Mesenchymal stem cell (in vitro differentiated cells and primary cell): ENCODE results near the gene TMEM203.

Experiments used
- DNase-seq: peaks from one replicate; pipeline ENCODE4 v3.0.0-alpha.2; 2013
- H2AFZ ChIP-seq: one replicate; pipeline ENCODE4 v1.6.1; 2013; ENCODE audit warnings: low read depth, mild to moderate bottlenecking, control low read depth, inconsistent platforms, low read length, moderate library complexity
- H2AK5ac ChIP-seq: 2 replicates; pipeline ENCODE4 v1.6.1; 2013; ENCODE audit warnings: low read length, moderate library complexity, mild to moderate bottlenecking, inconsistent platforms; ENCODE audit not compliant: severe bottlenecking
- H2BK120ac ChIP-seq: one replicate; pipeline ENCODE4 v1.6.1; 2013; ENCODE audit warnings: low read depth, mild to moderate bottlenecking, inconsistent platforms, low read length, moderate library complexity
- H2BK12ac ChIP-seq, 2 experiments: one replicate each; pipeline ENCODE4 v1.6.1; 2013; ENCODE audit warnings: inconsistent platforms in 2 of 2, low read length in 2 of 2, mild to moderate bottlenecking in 2 of 2, moderate library complexity in 2 of 2, control low read depth in 1 of 2
- H2BK15ac ChIP-seq: one replicate; pipeline ENCODE4 v1.6.1; 2013; ENCODE audit warnings: mild to moderate bottlenecking, low read depth, inconsistent platforms; ENCODE audit not compliant: poor library complexity, severe bottlenecking
- H2BK5ac ChIP-seq: 2 replicates; pipeline ENCODE4 v1.6.1; 2013; ENCODE audit warnings: low read depth, mild to moderate bottlenecking, low read length, control low read depth, inconsistent platforms; ENCODE audit not compliant: poor library complexity, severe bottlenecking
- H3K14ac ChIP-seq, 2 experiments: one replicate each; pipeline ENCODE4 v1.6.1; 2013; ENCODE audit warnings: inconsistent platforms in 2 of 2, low read length in 2 of 2, control low read depth in 1 of 2, mild to moderate bottlenecking in 1 of 2, moderate library complexity in 1 of 2
- H3K18ac ChIP-seq, 2 experiments: one replicate each; pipeline ENCODE4 v1.6.1; 2013; ENCODE audit warnings: inconsistent platforms in 2 of 2, low read length in 2 of 2, control low read depth in 1 of 2, low read depth in 1 of 2, mild to moderate bottlenecking in 1 of 2
- H3K23ac ChIP-seq, 2 experiments: one replicate each; pipeline ENCODE4 v1.6.1; 2013; ENCODE audit warnings: inconsistent platforms in 2 of 2, low read length in 2 of 2, mild to moderate bottlenecking in 2 of 2, moderate library complexity in 2 of 2, control low read depth in 1 of 2
- H3K27ac ChIP-seq: 2 replicates; pipeline ENCODE4 v1.5.1; 2013; ENCODE audit warnings: mild to moderate bottlenecking, moderate library complexity, low read length, control low read depth, inconsistent platforms; ENCODE audit not compliant: poor library complexity, severe bottlenecking
- H3K27me3 ChIP-seq, 2 experiments: 2 replicates each; pipeline versions ENCODE4 v1.6.1 to v1.7.0; 2013; ENCODE audit warnings: low read length in 2 of 2, mild to moderate bottlenecking in 2 of 2, moderate library complexity in 2 of 2, control low read depth in 1 of 2, inconsistent platforms in 1 of 2; ENCODE audit not compliant: control insufficient read depth in 1 of 2, insufficient read depth in 1 of 2
- H3K36me3 ChIP-seq, 2 experiments: 2 replicates each; pipeline versions ENCODE4 v1.6.1 to v1.7.0; 2013; ENCODE audit warnings: low read length in 2 of 2, control low read depth in 1 of 2, inconsistent platforms in 1 of 2, low read depth in 1 of 2, mild to moderate bottlenecking in 1 of 2; ENCODE audit not compliant: insufficient read depth in 2 of 2, control insufficient read depth in 1 of 2
- H3K4ac ChIP-seq, 2 experiments: one replicate each; pipeline ENCODE4 v1.6.1; 2013; ENCODE audit warnings: inconsistent platforms in 2 of 2, low read length in 2 of 2, mild to moderate bottlenecking in 2 of 2, moderate library complexity in 2 of 2, control low read depth in 1 of 2, low read depth in 1 of 2
- H3K4me1 ChIP-seq: 2 replicates; pipeline ENCODE4 v1.6.1; 2013; ENCODE audit warnings: low read depth, low read length, control low read depth; ENCODE audit not compliant: control insufficient read depth, insufficient read depth
- H3K4me2 ChIP-seq: 2 replicates; pipeline ENCODE4 v1.6.1; 2013; ENCODE audit warnings: low read length, mild to moderate bottlenecking, inconsistent platforms; ENCODE audit not compliant: poor library complexity, severe bottlenecking
- H3K4me3 ChIP-seq, 2 experiments: 2 replicates each; pipeline versions ENCODE4 v1.5.1 to v1.7.0; 2013; ENCODE audit warnings: low read length in 2 of 2, mild to moderate bottlenecking in 2 of 2, control low read depth in 1 of 2, low read depth in 1 of 2; ENCODE audit not compliant: insufficient read depth in 1 of 2
- H3K79me1 ChIP-seq: replicated peaks from 2 replicates; pipeline ENCODE4 v1.6.1; 2013; ENCODE audit warnings: mild to moderate bottlenecking, control low read depth, low read length, inconsistent platforms; ENCODE audit not compliant: poor library complexity, severe bottlenecking
- H3K9ac ChIP-seq: 2 replicates; pipeline ENCODE4 v1.7.0; 2013; ENCODE audit warnings: mild to moderate bottlenecking, low read length, moderate library complexity
- H3K9me3 ChIP-seq: 2 replicates; pipeline ENCODE4 v1.7.0; 2013; ENCODE audit warnings: mild to moderate bottlenecking, low read length; ENCODE audit not compliant: control insufficient read depth
- H4K8ac ChIP-seq: one replicate; pipeline ENCODE4 v1.6.1; 2013; ENCODE audit warnings: inconsistent platforms, mild to moderate bottlenecking, low read length, moderate library complexity
- H4K91ac ChIP-seq: one replicate; pipeline ENCODE4 v1.6.1; 2013; ENCODE audit warnings: mild to moderate bottlenecking, low read length, inconsistent platforms
- WGBS: methylation state at CpG from one replicate; pipeline ENCODE4 v1.1.7; 2013; ENCODE audit warnings: mixed read lengths; 5-methylcytosine and 5-hydroxymethylcytosine counted together

Gene TMEM203

GRCh38 chr9:137250329-137251193, 45.1 kb upstream of the TMEM203 start:
- no peak overlapping the region for H2AFZ ChIP-seq
- H2BK15ac ChIP-seq: no peak overlapping the region
- peaks cover 0 to under 1% of the 10 kb centered on the region in 2 experiments for H3K36me3 ChIP-seq
- H3K23ac ChIP-seq: no peak overlapping the region
- H2BK5ac ChIP-seq: no peak overlapping the region
- H3K9me3 ChIP-seq: no peaks in the 10 kb centered on the region
- no peak for DNase-seq
- no peak overlapping the region for H2BK12ac ChIP-seq
- WGBS: 73% methylated on average over 17 of the region's 18 CpGs
- H3K4me1 ChIP-seq: peaks cover 28% of the 10 kb centered on the region
- H3K18ac ChIP-seq: no peak overlapping the region
- no peak overlapping the region for H3K4me2 ChIP-seq
- H3K14ac ChIP-seq: no peak overlapping the region
- no peak overlapping the region for H3K4me3 ChIP-seq
- H3K4ac ChIP-seq: no peak overlapping the region
- peaks cover 2% of the 10 kb centered on the region for H3K79me1 ChIP-seq
- H3K9ac ChIP-seq: no peak overlapping the region
- H2BK120ac ChIP-seq: no peak overlapping the region
- H3K27me3 ChIP-seq: peaks cover 0 to 13% of the 10 kb centered on the region in 2 experiments
- no peak overlapping the region for H4K8ac ChIP-seq
- no peak overlapping the region for H3K27ac ChIP-seq
- H4K91ac ChIP-seq: no peak overlapping the region
- no peak overlapping the region for H2AK5ac ChIP-seq

GRCh38 chr9:137247916-137248175, 42.4 kb upstream of the TMEM203 start:
- no peak overlapping the region for H2AFZ ChIP-seq
- no peak overlapping the region for H3K4ac ChIP-seq
- H3K4me1 ChIP-seq: peaks cover 40% of the 10 kb centered on the region
- no peak overlapping the region for H3K27ac ChIP-seq
- no peaks in the 10 kb centered on the region for H3K79me1 ChIP-seq
- no peaks in the 10 kb centered on the region for H3K9me3 ChIP-seq
- H4K91ac ChIP-seq: no peak overlapping the region
- 85% methylated on average over 5 of the region's 6 CpGs for WGBS
- H2BK12ac ChIP-seq: no peak overlapping the region
- H4K8ac ChIP-seq: no peak overlapping the region
- no peak overlapping the region for H2AK5ac ChIP-seq
- H2BK5ac ChIP-seq: no peak overlapping the region
- DNase-seq: no peak
- no peak overlapping the region for H3K9ac ChIP-seq
- peaks cover 0 to 17% of the 10 kb centered on the region in 2 experiments for H3K27me3 ChIP-seq
- H2BK15ac ChIP-seq: no peak overlapping the region
- H3K36me3 ChIP-seq: peaks cover 12 to 14% of the 10 kb centered on the region in 2 experiments
- H3K23ac ChIP-seq: no peak overlapping the region
- H3K4me3 ChIP-seq: no peak overlapping the region
- H3K14ac ChIP-seq: no peak overlapping the region
- no peak overlapping the region for H3K4me2 ChIP-seq
- H3K18ac ChIP-seq: no peak overlapping the region
- no peak overlapping the region for H2BK120ac ChIP-seq

- H3K4me1 ChIP-seq: peaks cover 45% of the 10 kb centered on the region
- no peak overlapping the region for H3K4me2 ChIP-seq
- H2BK12ac ChIP-seq: peak overlapping the region in 1 of 2 experiments; percentile 31
- no peak overlapping the region for H3K23ac ChIP-seq
- H3K9me3 ChIP-seq: no peaks in the 10 kb centered on the region
- H2BK5ac ChIP-seq: no peak overlapping the region
- no peak for DNase-seq
- 76% methylated on average over 19 of the region's 20 CpGs for whole genome bisulfite sequencing
- no peak overlapping the region for H3K9ac ChIP-seq
- peaks cover 17 to 20% of the 10 kb centered on the region in 2 experiments for H3K36me3 ChIP-seq
- H4K91ac ChIP-seq: no peak overlapping the region
- H3K79me1 ChIP-seq: no peaks in the 10 kb centered on the region
- no peak overlapping the region for H3K4ac ChIP-seq
- no peak overlapping the region for H2AK5ac ChIP-seq
- no peak overlapping the region for H3K4me3 ChIP-seq
- H3K27ac ChIP-seq: no peak overlapping the region
- no peak overlapping the region for H3K14ac ChIP-seq
- peaks cover 0 to 17% of the 10 kb centered on the region in 2 experiments for H3K27me3 ChIP-seq
- no peak overlapping the region for H2BK15ac ChIP-seq
- no peak overlapping the region for H3K18ac ChIP-seq
- H2AFZ ChIP-seq: no peak overlapping the region
- no peak overlapping the region for H4K8ac ChIP-seq
- H2BK120ac ChIP-seq: no peak overlapping the region
These were observed 41.9 kb upstream of the TMEM203 start for GRCh38 chr9:137247135-137247915.
